Activated T-cell treated with anti-CD3 and anti-CD28 coated beads for 48 hours (primary cell): Measurements from ENCODE around the gene NTRK2.

Experiments used
- DNase-seq: peaks from one replicate; pipeline ENCODE4 v3.0.0-alpha.2; 2020; ENCODE audit warnings: low read depth

The NTRK2 gene

DNA sequence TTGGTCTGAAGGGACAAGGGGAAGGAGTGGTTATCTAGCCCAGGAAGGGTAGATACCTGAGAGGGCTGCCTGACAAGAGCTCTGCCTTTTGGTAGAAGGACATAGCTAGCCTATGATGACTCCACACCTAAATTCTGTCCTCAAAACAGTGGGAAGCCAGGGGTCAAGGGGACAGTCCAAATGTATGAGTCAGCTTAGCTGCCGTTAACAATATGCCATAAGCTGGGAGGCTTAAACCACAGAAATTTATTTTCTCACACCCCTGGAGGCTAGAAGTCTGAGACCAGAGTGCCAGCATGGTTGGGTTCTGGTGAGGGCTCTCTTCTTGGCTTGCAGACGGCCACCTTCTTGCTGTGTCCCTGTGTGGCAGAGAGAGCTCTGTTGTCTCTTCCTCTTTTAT is 306.4 kb downstream of the NTRK2 start:
- DNase-seq = no peak

GRCh38 chr9:84978661-84979060 is 309.1 kb downstream of the NTRK2 start:
- DNase-seq = no peak

GRCh38 chr9:84983749-84984148 is 314.2 kb downstream of the NTRK2 start:
- DNase-seq = no peak

DNA sequence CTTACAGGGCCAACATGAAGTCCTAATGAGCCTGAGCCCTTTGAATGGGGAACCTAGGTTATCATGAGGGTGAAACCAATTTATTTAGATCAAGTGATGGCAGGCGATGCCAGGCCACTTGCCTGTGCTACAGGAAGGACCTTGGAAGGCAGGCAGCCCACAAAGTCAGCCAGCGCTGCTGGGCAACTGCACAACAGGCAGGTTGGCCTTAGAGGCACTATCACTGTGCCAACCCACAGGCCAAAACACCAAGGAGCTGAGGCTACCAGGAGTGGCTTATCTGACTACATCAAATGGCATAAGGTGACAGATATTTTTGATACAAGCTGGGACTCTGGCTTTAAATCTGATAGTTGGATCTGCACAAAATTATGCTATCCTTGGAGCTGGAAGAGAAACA is 319.1 kb downstream of the NTRK2 start:
- DNase-seq = no peak

DNA sequence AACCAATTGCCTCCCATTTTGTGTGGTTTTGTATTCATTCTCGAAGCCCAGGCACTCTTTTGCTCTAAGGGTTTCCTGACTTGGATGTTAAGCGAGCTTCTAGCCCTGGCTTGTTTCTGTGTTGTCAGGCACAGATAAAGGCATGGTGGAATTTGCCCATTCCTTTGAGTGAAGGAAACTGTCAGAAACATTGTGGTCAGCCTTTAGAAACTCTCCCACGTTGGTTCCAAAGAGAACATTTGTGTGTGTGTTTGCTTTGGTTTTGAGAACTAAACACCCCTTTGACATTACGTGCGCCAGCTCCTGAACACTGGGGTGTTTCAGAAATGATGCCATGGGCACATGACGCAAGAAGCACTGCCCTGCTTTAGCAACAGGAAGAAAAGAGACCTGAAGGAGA is 320.9 kb downstream of the NTRK2 start:
- DNase-seq = no peak

DNA sequence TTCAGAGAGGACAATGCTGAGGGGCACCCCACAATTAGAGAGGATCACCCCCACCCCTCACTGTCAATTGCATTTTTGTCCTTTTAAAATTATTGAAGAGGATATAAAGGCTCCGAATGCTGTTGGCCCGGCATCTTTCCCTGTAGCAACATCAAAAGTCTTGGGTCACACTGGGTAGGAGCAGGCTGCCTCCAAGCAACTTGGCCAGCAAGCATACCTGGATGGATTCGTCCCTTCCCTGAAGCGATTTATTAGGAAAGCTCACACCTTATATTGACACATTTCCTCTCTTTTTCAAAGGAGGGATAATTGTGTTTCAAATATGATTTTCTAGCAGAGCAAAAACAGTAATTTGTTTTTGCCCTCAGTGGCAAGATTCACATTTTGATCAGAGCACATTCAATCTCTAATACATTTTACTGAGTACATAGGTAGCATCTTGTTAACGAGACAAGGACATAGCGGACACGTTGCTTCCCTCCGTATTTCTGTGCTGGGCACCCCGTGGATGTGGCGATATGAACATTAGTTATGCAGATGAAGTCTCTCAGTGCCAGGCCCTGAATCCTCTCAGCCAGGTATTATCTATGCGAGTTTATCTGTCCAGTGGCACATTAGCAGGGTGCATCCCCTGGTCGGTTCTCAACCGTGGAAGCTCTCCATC is 321.5 kb downstream of the NTRK2 start:
- DNase-seq = no peak

DNA sequence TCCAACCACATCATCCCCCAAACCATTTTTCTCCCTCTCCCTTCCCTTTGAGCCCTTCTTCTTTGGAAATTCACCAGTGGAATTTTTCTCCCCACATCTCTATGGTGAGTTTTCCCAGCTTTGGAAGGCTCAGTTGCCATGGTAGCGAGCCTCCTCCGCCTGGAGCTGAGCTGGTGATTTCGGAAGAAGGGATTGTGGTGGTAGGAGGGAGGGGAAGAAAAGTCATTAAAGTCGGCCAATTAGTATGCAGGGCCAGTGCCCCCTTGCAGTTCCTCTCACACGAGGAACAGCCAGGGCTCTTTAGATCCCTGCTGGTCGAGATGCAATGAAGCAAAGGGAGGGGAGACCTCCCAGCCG is 322.0 kb downstream of the NTRK2 start:
- no peak for DNase-seq

DNA sequence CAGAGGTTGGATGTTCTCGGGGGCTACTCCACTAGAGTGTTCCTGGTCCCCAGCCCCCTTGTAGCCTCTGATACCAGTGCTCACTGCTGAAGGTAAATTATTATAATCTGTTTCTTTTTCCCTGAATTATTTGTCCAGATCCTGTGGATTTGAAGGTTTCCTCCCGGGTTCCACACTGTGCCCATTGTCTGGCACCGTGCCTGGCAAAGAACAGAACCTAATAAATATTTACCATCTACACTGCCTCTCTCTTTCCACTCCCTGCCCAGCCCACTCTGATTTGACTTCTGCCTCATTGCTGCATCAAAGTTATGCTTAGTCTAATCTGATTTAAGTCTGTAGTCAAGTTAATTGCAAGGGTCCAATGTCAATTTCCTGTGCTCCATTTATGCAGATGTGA is 322.9 kb downstream of the NTRK2 start:
- no peak for DNase-seq

DNA sequence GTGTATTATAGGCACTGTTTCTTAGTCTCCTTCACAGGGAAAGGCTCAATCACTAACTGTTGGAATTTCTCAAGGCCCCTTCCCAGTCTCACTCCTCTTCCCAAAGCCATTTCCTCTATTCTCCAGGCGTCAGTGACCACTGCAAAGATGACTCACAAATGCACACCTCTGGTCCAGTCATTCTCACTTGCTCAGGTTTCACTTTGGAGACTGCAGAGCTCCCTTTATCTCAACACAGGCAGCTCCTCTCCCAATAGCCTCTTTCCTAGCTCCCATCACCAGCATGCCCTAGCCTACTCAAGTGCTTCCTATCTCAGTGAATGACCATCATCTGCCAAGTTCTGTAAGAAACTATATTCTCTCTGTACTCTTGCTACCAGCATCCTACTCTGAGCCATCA is 323.6 kb downstream of the NTRK2 start:
- DNase-seq = no peak

GRCh38 chr9:84996029-84996428 is 326.5 kb downstream of the NTRK2 start:
- no peak for DNase-seq

DNA sequence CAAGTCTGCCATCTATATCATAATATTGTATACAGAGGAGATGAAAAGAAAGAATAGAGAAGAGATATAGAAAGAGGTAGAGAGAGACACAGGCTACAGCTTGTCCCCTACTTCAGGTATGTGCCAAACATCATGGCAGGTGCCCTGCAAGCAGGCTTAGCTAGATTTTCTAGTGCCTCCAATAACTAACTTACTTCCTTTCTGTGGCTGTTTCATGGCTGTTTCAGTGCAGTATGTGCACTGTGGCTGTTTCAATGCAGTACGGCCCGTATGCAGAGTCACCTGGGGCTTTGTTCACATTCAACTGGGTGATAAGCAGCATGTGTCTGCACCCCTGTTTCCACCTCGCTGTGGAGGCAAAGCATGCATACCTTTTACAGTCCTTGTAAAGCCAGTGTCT is 327.2 kb downstream of the NTRK2 start:
- no peak for DNase-seq

GRCh38 chr9:84997472-84997871 is 327.9 kb downstream of the NTRK2 start:
- DNase-seq = no peak

DNA sequence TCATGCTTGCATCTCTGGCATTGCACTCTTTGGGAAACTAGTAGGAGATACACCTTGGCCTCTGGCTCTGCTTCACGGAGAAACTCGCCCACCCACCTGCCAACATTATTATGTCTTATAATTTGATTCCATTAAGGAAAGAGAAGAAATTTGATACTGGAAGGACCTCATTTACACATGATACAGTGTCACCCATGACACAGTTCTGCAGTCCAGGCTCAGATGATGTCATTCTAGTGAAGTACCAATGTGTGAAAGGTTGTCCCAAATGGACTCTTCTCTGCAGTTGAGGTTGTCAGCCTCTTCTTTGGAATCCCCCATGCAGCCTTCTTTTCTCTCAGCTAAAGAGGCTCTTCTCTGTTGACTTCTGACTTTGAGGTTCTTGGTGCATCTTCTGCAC is 329.1 kb downstream of the NTRK2 start:
- no peak for DNase-seq

GRCh38 chr9:84999788-85000187 is 330.3 kb downstream of the NTRK2 start:
- no peak for DNase-seq

GRCh38 chr9:85001925-85002324 is 332.4 kb downstream of the NTRK2 start:
- DNase-seq = no peak

DNA sequence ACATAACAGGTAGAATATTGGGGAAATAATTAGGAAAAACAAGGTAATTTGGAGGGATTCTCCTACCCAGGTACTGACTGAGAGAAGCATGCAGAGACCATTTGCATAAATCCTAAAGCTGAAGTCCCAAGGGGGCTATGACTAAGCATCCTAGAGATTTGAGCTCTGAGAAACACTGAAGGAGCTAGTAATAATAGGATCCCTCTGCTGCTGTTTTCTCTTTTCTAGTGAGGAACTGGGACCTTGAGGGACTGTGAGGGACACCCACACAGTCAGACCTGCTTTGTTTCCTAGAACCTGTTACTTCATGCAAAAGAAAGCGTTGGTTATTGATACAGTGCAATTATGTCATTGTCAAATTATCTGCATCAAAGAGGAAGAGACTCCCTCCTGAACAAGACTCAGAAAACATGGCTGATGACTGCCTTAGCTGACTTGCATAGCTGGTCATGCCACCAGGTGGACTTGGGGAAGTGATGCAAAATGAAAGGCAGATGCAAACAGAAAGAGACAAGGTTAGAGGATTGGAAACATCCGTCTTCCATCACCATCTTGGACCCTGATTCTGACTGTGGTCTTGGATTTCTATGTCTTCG is 335.4 kb downstream of the NTRK2 start:
- DNase-seq = no peak

DNA sequence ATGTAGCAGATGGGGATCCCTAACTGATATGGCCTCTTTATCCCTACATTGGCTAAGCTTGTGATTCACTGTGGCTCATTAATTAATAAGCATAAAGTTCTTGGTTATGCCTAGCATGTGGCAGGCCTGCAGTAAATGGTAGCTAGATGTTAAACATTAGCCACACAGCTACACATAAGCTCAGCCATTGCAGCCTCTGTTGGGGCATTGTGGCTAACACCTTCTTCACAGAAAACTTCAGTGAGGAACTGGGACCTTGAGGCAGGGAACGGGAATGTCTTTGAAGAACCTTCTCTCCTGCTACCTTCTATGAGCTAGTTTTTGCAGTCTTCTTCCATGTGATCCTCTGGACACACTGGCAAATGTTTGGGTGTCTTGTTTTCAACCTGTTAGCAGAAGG is 338.2 kb downstream of the NTRK2 start:
- no peak for DNase-seq

- no peak for DNase-seq
These were observed 338.7 kb downstream of the NTRK2 start for GRCh38 chr9:85008215-85008614.

GRCh38 chr9:85009251-85009650 is 339.7 kb downstream of the NTRK2 start:
- no peak for DNase-seq

- DNase-seq = no peak
These were observed 344.2 kb downstream of the NTRK2 start for GRCh38 chr9:85013703-85014102.

DNA sequence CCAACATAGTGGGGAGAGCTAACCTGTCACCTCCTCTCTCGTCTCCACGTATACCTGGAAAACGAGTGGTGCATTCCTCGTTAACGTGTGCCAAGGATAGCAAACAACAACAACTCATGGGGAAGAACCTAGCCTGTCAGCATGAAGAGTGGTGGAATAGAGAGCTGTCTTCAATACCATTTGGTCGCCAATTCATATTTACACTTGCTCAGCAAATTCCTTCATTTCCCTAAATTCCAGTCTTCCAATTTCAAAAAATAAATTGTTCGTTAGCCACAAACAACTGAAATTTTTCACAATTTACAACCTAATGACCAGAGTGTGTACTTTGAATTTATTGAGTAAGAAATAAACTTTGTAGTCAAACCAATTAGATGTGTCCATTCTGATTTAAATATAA is 344.8 kb downstream of the NTRK2 start:
- no peak for DNase-seq

- DNase-seq = no peak
These were observed 347.0 kb downstream of the NTRK2 start for GRCh38 chr9:85016384-85017006.

DNA sequence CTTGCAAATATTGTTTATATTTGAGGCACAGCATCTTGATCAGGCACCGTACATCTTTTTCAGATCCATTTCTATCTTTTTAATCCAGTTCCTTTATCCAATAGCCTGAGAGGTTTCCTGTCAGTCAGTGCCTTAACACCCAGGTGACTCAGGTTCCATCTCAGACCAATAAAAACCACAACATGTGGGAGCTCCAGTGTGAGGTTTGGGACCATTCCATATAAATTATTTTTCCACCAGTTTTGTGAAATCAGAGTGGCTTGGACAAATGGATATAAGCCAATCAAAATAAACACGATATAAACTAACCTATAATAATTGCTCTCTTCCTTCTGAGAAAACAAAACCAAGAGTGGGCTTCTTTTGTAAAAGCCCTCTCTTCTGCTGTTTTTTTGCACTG is 351.3 kb downstream of the NTRK2 start:
- DNase-seq = no peak

GRCh38 chr9:85021686-85022085 is 352.2 kb downstream of the NTRK2 start:
- DNase-seq = no peak
